A204.1 (cell line): ENCODE data around the gene TSHZ2.
"Not testable (repeated sequence)": the region's sequence is repeated elsewhere in the genome, so short reads cannot be mapped to it uniquely, and the experiment has no call there.

ENCODE experiments used
- FAIRE-seq: peaks from 2 replicates; lab custom pipeline; 2012; peaks lifted over from hg19 to GRCh38; lab: Jason Lieb, UNC

The TSHZ2 gene

DNA sequence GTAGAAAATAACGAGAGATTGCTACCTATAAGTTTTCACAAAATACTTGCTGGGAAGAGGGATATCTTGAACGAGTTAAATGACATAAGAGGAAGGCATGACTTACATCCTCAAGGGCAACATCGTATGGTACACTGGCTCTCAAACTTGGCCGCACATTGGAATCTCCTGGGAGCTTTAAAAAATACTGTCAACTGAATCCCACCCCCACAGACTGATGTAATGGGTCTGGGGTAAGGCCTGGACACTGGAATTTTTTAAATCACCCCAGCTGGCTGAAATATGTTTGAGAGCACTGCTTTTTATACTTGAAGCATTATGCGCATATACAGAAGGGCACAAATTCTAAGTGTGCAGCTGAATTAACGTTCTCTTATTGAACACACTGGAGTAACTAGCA lies 8.0 kb upstream of the TSHZ2 start:
- no peak for FAIRE-seq

DNA sequence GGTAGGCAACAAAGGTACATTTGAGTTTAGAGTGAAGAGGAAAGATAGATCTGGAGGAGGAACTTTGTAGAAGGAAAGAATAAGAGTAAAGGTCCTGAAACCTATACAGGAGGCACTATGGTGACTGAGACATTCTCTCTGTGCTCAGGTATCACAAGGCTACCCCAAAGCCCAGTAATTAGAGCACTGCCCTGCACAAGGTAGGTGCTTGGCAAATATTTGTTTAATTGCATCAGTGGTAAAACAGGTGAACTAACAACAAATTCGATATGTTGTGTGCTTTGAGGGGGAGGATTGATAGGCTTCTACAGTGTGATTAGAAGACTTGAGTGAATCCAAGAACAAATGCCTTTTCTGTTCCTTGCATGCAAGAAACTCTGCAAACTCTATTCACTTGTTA lies 6.8 kb upstream of the TSHZ2 start:
- FAIRE-seq, result no peak

DNA sequence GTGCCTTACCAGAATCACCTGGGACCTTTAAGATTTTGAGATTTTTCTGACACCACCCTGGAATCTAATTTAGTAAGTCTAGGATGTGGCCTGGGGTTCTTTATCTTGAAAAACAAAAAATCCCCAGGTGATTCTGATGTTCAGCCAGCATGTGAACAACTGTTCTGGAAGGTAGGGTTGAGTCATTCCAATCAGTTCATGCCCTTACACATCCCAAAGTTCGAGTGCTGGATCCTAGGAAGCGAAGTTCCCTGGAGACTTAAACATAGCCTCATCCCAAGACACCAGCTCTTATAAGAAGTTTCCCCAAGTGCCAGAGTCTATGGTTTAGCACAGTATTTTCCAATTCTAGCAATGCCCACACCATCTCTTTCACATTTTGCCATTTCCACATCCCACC lies 6.3 kb upstream of the TSHZ2 start:
- FAIRE-seq, result no peak

DNA sequence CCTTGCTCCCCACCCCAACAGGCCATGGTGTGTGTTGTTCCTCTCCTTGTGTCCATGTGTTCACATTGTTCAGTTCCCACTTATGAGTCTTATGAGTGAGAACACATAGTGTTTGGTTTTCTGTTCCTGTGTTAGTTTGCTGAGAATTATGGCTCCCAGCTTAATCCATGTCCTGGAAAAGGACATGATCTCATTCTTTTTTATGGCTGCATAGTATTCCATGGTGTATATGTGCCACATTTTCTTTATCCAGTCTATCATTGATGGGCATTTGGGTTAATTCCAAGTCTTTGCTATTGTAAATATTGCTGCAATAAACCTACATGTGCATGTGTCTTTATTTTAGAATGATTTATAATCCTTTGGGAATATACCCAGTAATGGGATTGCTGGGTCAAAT lies 5.6 kb upstream of the TSHZ2 start:
- FAIRE-seq, result not testable (repeated sequence)

DNA sequence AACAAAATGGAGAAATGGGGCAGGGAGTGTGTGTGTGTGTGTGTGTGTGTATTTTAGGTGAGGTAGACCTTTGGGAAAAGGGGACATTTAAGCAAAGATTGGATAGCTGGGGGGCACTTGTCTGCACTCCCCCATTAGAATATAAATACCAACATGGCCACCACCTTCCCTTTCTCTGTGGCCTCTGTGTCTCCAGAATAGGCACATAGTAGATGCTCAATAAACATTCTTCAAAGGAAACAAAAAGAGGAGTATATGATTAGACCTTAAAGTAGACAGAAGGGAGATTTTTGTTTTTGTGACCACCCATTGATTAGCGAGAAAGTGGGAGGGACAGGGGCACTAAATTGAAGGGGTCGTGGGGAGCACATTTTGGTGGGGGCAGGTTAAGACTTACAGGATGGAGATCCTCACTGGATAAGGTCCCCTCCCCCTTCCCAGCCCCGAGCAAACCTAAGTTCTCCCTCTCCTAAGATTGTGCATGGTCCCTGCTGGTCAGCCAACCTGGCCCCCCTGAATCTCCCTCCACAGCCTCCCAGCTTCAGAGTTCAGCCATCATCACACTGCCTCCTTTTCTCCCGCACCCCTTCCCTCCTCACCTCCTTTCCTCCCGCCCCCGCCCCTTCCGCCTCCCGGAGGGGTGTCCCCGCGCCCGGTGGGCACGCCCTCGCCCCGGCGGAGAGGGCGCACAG lies 514 bp upstream of the TSHZ2 start:
- no peak for FAIRE-seq

DNA sequence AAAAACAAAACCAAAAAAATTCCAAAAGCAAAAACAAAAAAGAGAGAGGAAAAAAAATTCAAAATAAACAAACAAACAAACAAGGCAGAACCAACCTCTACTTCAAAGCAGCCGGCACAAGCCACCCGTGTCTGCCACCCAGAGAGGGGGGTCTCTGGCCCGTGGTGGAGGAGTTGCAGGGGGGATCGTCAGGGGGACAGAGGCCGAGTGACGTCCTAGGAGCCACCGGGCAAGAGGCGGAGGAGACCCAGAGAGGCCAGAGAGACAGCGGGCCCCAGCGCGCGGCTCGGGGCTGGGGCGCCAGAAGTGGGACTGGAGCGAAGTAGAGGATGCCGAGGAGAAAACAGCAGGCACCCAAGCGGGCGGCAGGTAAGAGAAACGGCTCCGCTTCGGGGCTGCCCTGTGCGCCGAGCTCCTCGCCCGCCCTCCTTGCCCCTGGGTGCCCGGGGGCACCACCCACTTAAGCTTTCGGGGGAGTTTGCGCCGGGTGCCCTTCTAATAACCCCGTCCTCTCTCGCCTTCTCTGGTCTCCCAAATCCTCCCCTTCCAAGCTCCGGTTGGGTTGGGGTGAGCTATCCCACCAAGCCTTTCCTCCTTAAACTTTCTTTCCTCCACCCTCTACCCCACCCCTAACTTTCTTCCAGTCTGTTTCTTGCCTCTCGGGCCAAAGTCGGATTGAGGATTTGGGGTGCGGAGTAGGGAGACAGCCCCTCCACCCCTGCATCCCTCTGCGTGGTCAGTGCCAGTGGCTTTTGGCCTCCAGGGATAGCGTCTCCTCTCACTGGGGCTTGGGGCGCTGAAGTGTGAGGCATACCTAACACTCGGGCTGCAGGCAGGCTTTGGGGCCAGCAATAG lies 1.0 kb downstream of the TSHZ2 start:
- no peak for FAIRE-seq

DNA sequence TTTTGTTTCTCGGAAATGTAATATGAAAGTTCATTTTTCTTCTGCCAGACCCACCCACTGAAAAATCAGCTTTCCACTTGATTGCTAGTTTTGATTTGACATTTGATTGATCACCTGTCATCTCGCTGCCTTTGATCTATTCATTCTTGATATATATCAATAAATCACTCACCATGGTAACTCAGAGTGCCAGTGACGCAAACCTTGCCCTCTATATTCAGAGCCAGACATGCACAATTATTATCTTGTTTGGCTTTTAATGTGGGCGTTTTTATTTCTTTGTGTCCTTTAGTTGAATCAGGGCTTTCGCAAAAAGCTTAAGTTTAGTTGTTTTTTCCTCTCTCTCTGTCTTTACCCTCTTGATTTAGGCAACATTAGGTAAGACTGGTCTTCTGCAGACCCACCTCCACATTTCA lies 2.0 kb downstream of the TSHZ2 start:
- FAIRE-seq, result no peak

DNA sequence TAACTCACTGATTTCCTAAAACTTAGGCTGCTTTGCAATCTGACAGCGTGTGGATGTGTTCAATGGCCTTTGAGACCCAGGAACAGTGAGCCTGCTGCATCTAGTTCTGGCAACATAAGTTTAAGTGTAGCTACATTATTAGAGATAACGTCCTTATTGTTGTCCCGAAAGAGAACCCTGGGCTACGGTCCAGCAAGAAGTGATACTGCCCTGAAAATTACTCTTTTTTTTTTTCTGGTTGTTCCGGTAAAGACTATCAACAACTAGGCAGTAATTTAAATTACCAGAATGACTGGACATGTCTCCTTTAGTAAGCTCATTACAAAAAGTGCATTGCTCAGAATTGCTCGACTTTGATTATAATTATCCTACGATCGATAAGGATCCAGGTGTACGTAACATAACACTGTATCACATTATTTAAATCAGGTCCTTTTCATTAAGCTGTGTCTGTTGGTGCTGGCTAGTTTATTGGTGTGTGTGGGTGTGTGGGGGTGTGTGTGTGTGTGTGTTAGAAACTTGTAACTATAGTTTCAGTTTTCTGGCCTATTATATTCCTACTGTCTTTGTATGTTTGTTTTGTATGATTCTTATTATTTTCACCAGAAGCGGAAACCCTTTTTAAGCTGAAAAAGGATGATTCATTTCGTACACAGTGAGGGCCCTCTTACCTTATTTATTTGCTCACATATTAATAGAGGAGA lies 3.0 kb downstream of the TSHZ2 start:
- no peak for FAIRE-seq

DNA sequence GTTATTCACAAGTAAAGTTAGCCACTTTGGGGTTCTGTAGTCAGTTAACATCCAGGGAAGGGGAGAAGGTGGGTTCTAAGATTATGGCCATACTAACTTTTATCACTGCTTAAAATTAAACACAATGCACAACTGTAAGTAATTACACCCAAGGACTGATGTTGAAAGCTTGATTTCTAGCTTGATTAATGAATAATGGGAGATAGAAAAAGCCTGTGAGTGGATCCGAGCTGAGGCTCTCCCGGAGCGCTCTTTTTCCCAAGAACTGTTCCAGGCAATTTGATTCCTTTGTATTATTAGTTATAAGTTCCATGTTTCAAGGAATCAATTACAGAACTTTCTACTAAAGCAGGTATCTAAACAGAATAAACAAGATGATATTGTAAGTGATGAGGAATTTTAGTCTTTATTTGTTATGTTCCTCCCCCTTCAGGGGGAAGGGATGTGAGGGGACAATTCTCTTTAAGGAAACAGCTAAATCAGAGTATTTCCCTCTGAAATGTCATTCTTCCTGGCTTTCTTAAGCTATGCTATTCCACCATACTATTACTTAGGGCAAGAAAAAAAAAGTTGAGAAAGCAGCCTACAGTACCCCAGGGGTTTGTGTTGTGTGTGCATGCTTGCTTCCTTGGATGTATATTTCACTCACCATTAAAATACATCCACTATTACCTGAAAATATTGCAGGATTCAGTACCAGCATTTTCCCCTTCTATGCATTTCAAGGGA lies 3.8 kb downstream of the TSHZ2 start:
- no peak for FAIRE-seq

DNA sequence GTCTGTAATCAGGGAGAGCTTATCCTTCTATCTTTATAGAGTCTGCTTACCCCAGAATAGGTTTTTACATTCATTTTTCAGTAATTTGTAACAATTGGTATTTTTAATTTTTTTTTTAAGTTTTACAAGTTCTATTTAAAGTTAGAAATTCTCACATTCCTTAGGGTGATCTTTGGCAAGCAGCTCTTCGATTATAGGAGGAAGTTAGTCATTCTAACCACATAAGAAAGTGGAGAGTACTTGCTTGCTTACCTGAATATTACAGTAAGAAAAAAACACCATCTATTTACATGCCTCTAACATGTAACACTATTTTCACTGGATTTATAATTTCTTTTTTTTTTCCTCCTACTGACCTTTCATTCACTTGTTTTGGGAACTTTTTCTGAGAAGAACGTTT lies 6.7 kb downstream of the TSHZ2 start:
- no peak for FAIRE-seq

DNA sequence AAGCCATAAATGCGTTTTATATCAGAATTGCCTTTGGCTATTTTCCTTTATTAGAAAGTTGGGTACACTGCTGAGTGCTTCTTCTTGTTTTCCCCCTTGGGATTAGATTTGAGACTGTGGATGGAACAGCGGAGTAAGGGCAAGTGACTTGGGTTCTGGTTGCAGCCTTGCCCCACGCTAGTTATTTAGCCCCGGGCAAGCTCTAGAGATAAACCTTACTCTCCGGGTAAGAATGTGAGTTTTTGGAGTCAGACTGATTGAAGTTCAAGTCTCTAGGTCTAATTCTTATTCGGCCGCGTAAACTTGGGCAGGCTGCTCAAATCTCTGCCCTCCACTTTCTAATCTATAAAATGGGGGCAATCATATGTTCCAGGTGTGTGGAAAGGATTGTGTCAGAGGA lies 8.9 kb downstream of the TSHZ2 start:
- FAIRE-seq, result no peak

DNA sequence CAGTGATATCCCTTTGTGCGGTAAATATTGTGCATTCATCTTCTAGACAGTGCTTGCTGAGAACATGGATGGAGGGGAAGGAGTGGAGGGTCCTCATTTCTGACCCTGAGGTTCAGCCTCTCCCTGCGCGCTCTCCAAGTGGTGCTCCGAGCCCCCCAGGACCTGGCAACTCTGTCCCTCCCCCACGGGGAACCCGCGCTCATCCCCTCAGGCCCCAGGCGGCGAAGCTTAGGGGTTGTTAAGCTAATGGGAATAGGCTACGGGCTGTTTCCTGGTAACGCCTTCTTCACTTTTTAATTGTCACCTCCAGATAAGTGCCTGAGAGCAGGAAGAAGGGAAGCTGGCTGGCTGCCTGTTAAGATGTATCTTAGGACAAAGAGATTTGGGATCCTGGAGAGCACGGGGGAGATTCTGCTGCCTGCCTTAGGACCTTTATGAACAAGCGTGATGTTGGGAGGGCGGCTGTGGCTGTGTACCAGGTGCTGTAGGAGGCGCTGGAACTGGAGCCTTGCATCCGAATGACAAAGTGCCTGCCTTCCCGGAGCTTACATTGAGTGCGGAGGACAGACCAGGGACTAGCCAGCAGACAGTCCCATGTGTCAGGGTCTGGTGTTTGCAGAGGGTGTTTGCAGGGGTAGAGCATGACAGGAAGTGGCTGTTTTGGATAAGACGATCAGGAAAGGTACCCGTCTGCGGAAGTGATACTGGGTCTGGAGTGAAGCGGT lies 11.7 kb downstream of the TSHZ2 start:
- FAIRE-seq, result no peak

DNA sequence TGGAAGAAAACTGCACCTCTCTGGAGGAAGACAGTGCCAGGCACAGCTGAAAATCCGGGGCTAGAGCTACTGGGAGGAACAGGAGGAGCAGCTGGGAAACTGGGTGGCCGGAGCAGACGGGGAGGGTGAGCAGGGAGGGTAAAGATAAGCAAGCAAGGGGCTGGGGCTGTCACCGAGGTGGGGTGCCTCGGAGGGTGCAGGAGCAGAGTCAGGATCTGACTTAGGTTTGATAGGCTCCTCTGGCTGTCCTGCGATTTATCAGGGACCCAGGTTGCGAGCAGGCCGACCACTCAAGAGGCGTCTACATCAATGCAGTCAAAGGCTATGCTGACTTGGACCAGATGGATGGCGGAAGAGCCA lies 12.3 kb downstream of the TSHZ2 start:
- FAIRE-seq, result no peak

DNA sequence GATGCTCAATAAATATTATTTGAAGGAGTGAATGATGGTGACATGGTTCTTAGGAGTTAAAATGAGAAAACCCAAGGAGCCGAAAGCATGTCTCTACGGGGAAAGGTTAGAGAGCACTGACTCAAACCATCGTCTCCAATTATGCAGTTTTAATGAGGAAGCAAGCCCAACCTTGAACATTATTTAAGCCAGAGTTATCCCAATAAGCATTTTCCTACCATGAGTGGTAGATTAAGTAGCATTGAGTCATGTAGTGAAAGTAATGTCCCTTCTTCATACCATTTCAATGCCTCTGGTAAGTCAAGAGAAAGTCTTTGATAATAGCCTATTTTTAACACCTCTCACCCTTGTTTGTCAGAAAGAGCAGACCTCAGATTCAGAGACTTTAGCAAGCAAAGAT lies 13.5 kb downstream of the TSHZ2 start:
- no peak for FAIRE-seq

DNA sequence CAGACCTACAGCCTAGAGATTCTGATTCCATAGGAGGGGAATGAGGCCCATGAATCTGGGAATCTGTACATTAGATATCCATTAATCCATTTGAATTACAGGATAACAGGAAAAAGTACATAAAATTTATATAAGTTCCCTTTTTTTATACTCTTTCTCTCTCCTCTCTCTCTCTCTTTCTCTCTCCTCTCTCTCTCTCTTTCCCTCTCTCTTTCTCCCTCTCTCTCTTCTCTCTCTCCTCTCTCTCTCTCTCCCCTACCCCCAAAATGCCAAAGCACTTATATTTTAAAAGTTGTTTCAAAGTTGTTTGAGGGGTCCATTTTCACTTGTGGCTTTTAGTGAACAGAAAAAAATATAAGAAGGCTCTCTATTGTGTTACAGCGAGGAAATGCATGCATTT lies 15.1 kb downstream of the TSHZ2 start:
- FAIRE-seq, result no peak

DNA sequence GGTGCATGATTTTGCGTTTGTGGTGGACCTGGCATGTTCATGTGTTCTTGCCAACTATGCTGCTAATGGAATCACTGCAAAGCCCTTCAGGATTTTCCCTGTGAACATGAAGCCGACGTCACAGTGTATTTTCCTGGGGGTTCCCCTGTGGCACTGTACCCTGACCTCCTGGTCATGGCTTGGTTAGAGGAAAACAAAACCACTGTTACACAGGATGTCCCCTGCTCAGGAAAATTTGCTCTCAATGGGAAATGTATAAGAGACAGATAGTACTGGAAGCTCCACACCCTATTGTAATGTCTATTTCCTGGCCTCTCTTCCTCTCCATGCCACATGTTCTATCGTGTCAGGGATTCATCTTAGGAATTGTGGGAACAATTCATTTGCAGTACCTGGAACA lies 19.7 kb downstream of the TSHZ2 start:
- no peak for FAIRE-seq

DNA sequence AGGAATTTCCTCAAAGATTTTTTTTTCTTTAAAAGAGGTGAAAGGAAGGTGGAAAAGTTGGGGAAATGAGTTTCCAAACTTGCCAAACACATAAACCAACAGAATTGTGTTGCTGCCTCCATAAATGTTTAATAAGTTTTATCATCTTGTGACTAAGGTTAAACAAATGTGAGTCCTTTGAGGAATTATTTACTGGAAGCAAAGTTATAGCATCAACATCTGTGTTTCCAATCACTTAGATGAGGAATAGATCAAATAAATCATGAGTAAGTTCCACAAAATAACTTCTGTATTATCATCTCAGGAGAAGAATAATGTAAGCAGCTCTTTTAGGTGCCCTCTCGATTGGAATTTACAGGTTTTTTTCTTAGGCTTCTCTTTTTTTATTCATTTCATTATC lies 20.5 kb downstream of the TSHZ2 start:
- no peak for FAIRE-seq

DNA sequence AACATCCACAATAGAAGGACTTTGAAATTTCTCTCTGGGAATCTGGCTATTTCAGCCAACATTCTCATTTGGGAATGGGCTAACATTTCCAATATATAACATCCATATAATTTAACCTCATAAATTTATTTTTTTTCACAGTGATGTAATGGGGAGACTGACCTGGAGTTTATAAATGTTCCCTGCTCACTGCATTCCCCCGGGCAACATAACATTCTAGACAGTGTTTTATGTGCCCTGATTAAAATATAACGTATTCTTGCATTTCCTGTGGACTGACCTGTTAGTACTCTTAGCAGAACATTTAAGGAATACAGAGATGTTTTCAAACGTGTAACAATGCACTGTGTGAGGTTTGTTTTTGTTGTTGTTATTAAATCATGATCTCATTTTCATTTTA lies 20.9 kb downstream of the TSHZ2 start:
- no peak for FAIRE-seq

DNA sequence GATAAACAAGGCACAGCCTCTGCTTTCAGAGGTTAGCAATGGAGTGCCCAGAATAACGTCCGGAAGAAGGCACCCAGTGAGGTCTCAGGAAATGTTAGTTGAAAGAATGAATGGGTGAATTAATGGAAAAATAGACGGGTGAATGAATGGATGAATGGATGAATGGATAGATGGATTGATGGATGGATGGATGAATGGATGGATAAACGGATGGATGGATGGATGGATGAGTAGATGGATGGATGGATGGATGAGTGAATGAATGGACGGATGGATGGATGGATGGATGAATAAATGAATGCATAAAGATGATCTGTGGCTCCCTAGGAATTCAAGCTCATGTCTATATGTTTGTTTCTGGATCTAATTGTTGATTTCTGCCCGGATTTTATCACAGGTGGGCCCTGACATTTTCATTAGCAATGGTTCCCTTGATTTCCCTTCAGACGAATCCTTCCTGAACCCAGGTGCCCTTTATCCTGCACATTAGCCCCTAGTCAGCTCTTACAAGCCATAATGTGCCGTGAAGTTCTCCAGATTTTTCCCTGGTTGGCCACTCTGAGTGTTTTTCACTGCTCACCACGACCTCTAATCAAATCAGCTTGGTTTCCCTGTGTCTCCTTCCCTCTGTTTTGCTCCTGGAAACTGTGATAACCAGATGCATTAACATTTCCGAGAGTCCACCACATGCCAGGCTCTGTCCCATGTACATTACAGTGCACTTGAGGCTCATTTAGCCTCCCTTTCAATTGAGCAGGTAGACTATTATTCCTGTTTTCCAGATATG lies 22.2 kb downstream of the TSHZ2 start:
- FAIRE-seq, result no peak

DNA sequence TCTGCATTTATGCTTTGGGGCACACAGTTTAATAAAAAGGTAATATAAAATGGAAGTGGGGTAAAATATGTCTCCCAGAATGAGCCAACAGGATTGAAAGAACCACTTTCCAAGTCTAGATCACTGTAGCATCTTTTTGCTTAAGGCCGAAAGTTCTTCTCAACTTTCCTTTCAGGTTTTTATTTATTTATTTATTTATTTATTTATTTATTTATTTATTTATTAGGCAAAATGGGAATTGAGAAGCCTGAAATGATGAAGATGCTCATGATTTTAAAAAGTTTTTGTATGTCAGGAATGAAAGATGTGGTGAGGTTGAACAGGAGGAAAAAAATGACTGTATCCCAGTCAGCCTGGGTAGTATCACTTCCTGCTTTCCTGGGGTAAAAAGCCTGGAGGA lies 24.0 kb downstream of the TSHZ2 start:
- no peak for FAIRE-seq

DNA sequence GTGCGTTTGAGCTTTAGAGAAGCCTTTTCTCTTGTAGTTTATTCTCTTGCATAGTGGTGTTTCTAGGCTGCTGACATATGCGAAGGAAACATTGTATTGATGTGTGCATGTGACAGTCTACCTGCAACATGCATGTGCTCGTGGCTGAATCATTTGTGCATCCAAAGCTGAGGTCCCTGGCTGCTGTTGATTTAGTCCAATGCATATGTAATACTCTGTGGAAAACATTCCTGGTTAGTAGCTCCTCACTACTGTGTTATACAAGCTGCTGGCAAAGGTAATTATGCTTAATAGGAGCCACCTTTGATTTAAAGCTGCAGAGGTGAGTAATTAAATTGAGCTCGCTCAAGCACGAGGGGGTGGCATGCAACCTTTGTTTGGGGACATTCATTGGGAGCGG lies 24.5 kb downstream of the TSHZ2 start:
- FAIRE-seq, result no peak
